A549 (cell line): ENCODE measurements around the gene PRDM10. TPM values are rescaled to one million over a fixed set of nuclear protein-coding genes. Genes with fewer than 3 reads are reported as not detected.

Source experiments
- ATAC-seq, 2 experiments: fragments of 200-7000 bp in 1 of 2; fragments of >200 bp in 1 of 2; cut with Nextera tagmentation in 1 of 2; cut with Tn5 transposase in 1 of 2; 3 replicates each; pipeline versions ENCODE4 v1.8.0 to v1.9.1; 2018 to 2020; ENCODE audit warnings: mild to moderate bottlenecking in 1 of 2, moderate library complexity in 1 of 2
- CTCF ChIA-PET: fragments of 300-600 bp; sonication (Branson Sonifier 250); formaldehyde crosslinking; extraction: SDS; loops from one replicate; lab custom pipeline; 2021; ENCODE audit warnings: antibody characterized with exemption, inconsistent platforms; lab: Yijun Ruan, JAX
- POLR2A ChIA-PET: fragments of 350-600 bp; formaldehyde crosslinking; extraction: SDS; loops from one replicate; lab custom pipeline; 2021; ENCODE audit warnings: antibody characterized with exemption, inconsistent platforms; lab: Yijun Ruan, JAX
- DNase-seq, 2 experiments: peaks; one replicate each; pipeline versions ENCODE4 v3.0.0 to v3.0.0-alpha.2; 2011 to 2016; ENCODE audit warnings: low read depth in 1 of 2, low spot score in 1 of 2
- FAIRE-seq: peaks from 2 replicates; lab custom pipeline; 2011; peaks lifted over from hg19 to GRCh38; lab: Jason Lieb, UNC
- H3K27ac ChIP-seq, 2 experiments: fragments of >200 bp; sonication (Bioruptor Twin); formaldehyde crosslinking; 3 replicates each; pipeline ENCODE4 v1.5.1; 2016 to 2017
- H3K4me1 ChIP-seq: fragments of >200 bp; sonication (Bioruptor Twin); formaldehyde crosslinking; 3 replicates; pipeline ENCODE4 v1.6.1; 2016
- H3K4me2 ChIP-seq: fragments of >200 bp; sonication (Bioruptor Twin); formaldehyde crosslinking; 3 replicates; pipeline ENCODE4 v1.6.1; 2016
- H3K4me3 ChIP-seq: fragments of >200 bp; sonication (Bioruptor Twin); formaldehyde crosslinking; 3 replicates; pipeline ENCODE4 v1.5.1; 2016
- H3K9me3 ChIP-seq: fragments of >200 bp; sonication (Bioruptor Twin); formaldehyde crosslinking; 3 replicates; pipeline ENCODE4 v1.6.1; 2016
- BCL3 ChIP-seq: fragments of >200 bp; sonication (Bioruptor Twin); formaldehyde crosslinking; IDR thresholded peaks from 3 replicates; pipeline ENCODE4 v1.6.1; 2016
- CHD4 ChIP-seq: fragments of 200-600 bp; sonication (generic); IDR thresholded peaks from 2 replicates; pipeline ENCODE4 v1.6.1; 2016; ENCODE audit warnings: antibody characterized with exemption, mild to moderate bottlenecking, borderline replicate concordance
- E2F6 ChIP-seq: IDR thresholded peaks from 2 replicates; pipeline ENCODE4 v1.6.1; 2012; ENCODE audit warnings: low read depth, borderline replicate concordance
- EHF ChIP-seq: fragments of 250-450 bp; sonication (Bioruptor Pico); IDR thresholded peaks from 2 replicates; pipeline ENCODE4 v1.5.0; 2020; ENCODE audit warnings: mild to moderate bottlenecking
- EHMT2 ChIP-seq: fragments of 200-600 bp; sonication (generic); IDR thresholded peaks from 2 replicates; pipeline ENCODE4 v1.6.1; 2016; ENCODE audit warnings: antibody characterized with exemption, low read depth, mild to moderate bottlenecking, moderate library complexity
- FOSL2 ChIP-seq, 2 experiments: fragments of 450-650 bp in 1 of 2; fragments of >200 bp in 1 of 2; sonication (Bioruptor Twin) in 1 of 2; formaldehyde crosslinking; IDR thresholded peaks; 2 replicates each; pipeline versions ENCODE4 v1.5.0 to v1.6.1; 2016 to 2020; ENCODE audit warnings: mild to moderate bottlenecking in 1 of 2, moderate library complexity in 1 of 2
- GATA3 ChIP-seq: IDR thresholded peaks from 2 replicates; pipeline ENCODE4 v1.6.1; 2012; ENCODE audit warnings: borderline replicate concordance
- HOXA7 ChIP-seq: fragments of 250-450 bp; sonication (Bioruptor Pico); IDR thresholded peaks from 2 replicates; pipeline ENCODE4 v1.5.0; 2020; ENCODE audit warnings: mild to moderate bottlenecking, moderate library complexity
- HOXB5 ChIP-seq: fragments of 250-450 bp; sonication (Bioruptor Pico); IDR thresholded peaks from 2 replicates; pipeline ENCODE4 v1.5.0; 2020; ENCODE audit warnings: mild to moderate bottlenecking, moderate library complexity
- KDM1A ChIP-seq: fragments of 200-600 bp; sonication (generic); IDR thresholded peaks from 2 replicates; pipeline ENCODE4 v1.6.1; 2016; ENCODE audit warnings: low read depth, mild to moderate bottlenecking
- NPAS2 ChIP-seq: fragments of 250-450 bp; sonication (Bioruptor Pico); IDR thresholded peaks from 2 replicates; pipeline ENCODE4 v1.8.0; 2022; ENCODE audit warnings: mild to moderate bottlenecking, moderate library complexity, borderline replicate concordance
- POLR2AphosphoS2 ChIP-seq: conservative IDR thresholded peaks from 2 replicates; pipeline ENCODE4 v1.6.1; 2012; ENCODE audit warnings: low read length, improper control_type of control experiment, inconsistent platforms
- RAD21 ChIP-seq, 2 experiments: fragments of >200 bp in 1 of 2; sonication (Bioruptor Twin) in 1 of 2; formaldehyde crosslinking in 1 of 2; IDR thresholded peaks in 1 of 2; conservative IDR thresholded peaks in 1 of 2; 2 replicates in 1 of 2; 3 replicates in 1 of 2; pipeline ENCODE4 v1.6.1; 2012 to 2018; ENCODE audit warnings: inconsistent platforms in 1 of 2
- RFX5 ChIP-seq: fragments of 450-650 bp; IDR thresholded peaks from 2 replicates; pipeline ENCODE4 v1.7.1; 2014; ENCODE audit warnings: antibody characterized with exemption, mild to moderate bottlenecking, moderate library complexity
- RNF2 ChIP-seq: fragments of 200-600 bp; sonication (generic); IDR thresholded peaks from 2 replicates; pipeline ENCODE4 v1.6.1; 2016; ENCODE audit warnings: low read depth, mild to moderate bottlenecking, antibody characterized with exemption, moderate library complexity, borderline replicate concordance
- SMC3 ChIP-seq: fragments of >200 bp; sonication (Bioruptor Twin); formaldehyde crosslinking; IDR thresholded peaks from 3 replicates; pipeline ENCODE4 v1.6.1; 2018; ENCODE audit warnings: inconsistent platforms
- ZFP36 ChIP-seq: fragments of 450-650 bp; IDR thresholded peaks from 2 replicates; pipeline ENCODE4 v1.6.1; 2014; ENCODE audit warnings: borderline replicate concordance; ENCODE audit not compliant: partially characterized antibody
- WGBS: methylation state at CpG from one replicate; pipeline ENCODE4 v1.1.6; 2017; ENCODE audit errors: missing lambda C conversion rate; 5-methylcytosine and 5-hydroxymethylcytosine counted together
- polyA plus RNA-seq, 4 experiments: library from polyadenylated mRNA; depleted of rRNA in 3 of 4; stranded (reverse); fragments of >200 nt; fragmentation: RNase III in 1 of 4; extraction: RNeasy Plus Mini Kit Qiagen cat#74134 plus additional on column Dnase treatment in 1 of 4; gene quantifications; 2 replicates in 3 of 4; 3 replicates in 1 of 4; pipeline ENCODE4 v1.2.3, GENCODE V29; 2011 to 2017
- TF ChIP-seq, protein P1 (sequence below): fragments of 250-450 bp; sonication (Bioruptor Pico); IDR thresholded peaks from 2 replicates; pipeline ENCODE4 v1.5.0; 2020; ENCODE audit warnings: low read depth, mild to moderate bottlenecking, moderate library complexity
- TF ChIP-seq, protein P2 (sequence below): fragments of 200-600 bp; sonication (generic); IDR thresholded peaks from 2 replicates; pipeline ENCODE4 v1.6.1; 2016; ENCODE audit warnings: antibody characterized with exemption, mild to moderate bottlenecking, moderate library complexity

The PRDM10 gene
- polyA plus RNA-seq, 2 of the 4 experiments (the other 2 are of a cell fraction), result 3.1 to 4.0 TPM

- Histone ChIP-seq H3K4me1 (no peaks in the 10 kb centered on the region), H3K27ac (no peak overlapping the region), H3K9me3 (no peaks in the 10 kb centered on the region), H3K4me2 (no peak overlapping the region), H3K4me3 (no peak overlapping the region)
- CTCF ChIA-PET, result no interaction called here
- ATAC-seq (no peak), FAIRE-seq (no peak), DNase-seq (no peak)
- whole genome bisulfite sequencing, result 97% methylated on average over 6 of the region's 6 CpGs
- POLR2A ChIA-PET, result no interaction called here
- TF ChIP-seq EHF (CRISPR knock-in tag) (no peak), GATA3 (no peak), HOXA7 (no peak), RNF2 (no peak), RAD21 (conservative IDR thresholded peaks at IDR 0.05 in 1 of 2, IDR thresholded peaks at IDR 0.05 in 1 of 2) (no peak), KDM1A (no peak), POLR2AphosphoS2 (no peak), NPAS2 (no peak), RFX5 (no peak), CHD4 (no peak), BCL3 (no peak), FOSL2 (IDR thresholded peaks at IDR 0.05) (no peak), FOSL2 (CRISPR knock-in tag; IDR thresholded peaks at IDR 0.05) (no peak), ZFP36 (no peak), SMC3 (no peak)
- TF ChIP-seq, protein P1, sequence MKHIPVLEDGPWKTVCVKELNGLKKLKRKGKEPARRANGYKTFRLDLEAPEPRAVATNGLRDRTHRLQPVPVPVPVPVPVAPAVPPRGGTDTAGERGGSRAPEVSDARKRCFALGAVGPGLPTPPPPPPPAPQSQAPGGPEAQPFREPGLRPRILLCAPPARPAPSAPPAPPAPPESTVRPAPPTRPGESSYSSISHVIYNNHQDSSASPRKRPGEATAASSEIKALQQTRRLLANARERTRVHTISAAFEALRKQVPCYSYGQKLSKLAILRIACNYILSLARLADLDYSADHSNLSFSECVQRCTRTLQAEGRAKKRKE, result no peak
- TF ChIP-seq, all 56 proteins: peak for 0
Observed at GRCh38 chr11:129978447-129978846, 24.2 kb downstream of the PRDM10 start.

GRCh38 chr11:129976328-129976727 lies 26.3 kb downstream of the PRDM10 start:
- Histone ChIP-seq H3K27ac (no peak overlapping the region), H3K4me1 (no peaks in the 10 kb centered on the region), H3K4me3 (no peak overlapping the region), H3K4me2 (no peak overlapping the region), H3K9me3 (no peaks in the 10 kb centered on the region)
- TF ChIP-seq FOSL2 (IDR thresholded peaks at IDR 0.05), result no peak
- TF ChIP-seq FOSL2 (CRISPR knock-in tag; IDR thresholded peaks at IDR 0.05), result no peak
- no peak for TF ChIP-seq SMC3
- no peak for TF ChIP-seq POLR2AphosphoS2
- TF ChIP-seq, protein P2, sequence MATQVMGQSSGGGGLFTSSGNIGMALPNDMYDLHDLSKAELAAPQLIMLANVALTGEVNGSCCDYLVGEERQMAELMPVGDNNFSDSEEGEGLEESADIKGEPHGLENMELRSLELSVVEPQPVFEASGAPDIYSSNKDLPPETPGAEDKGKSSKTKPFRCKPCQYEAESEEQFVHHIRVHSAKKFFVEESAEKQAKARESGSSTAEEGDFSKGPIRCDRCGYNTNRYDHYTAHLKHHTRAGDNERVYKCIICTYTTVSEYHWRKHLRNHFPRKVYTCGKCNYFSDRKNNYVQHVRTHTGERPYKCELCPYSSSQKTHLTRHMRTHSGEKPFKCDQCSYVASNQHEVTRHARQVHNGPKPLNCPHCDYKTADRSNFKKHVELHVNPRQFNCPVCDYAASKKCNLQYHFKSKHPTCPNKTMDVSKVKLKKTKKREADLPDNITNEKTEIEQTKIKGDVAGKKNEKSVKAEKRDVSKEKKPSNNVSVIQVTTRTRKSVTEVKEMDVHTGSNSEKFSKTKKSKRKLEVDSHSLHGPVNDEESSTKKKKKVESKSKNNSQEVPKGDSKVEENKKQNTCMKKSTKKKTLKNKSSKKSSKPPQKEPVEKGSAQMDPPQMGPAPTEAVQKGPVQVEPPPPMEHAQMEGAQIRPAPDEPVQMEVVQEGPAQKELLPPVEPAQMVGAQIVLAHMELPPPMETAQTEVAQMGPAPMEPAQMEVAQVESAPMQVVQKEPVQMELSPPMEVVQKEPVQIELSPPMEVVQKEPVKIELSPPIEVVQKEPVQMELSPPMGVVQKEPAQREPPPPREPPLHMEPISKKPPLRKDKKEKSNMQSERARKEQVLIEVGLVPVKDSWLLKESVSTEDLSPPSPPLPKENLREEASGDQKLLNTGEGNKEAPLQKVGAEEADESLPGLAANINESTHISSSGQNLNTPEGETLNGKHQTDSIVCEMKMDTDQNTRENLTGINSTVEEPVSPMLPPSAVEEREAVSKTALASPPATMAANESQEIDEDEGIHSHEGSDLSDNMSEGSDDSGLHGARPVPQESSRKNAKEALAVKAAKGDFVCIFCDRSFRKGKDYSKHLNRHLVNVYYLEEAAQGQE, result no peak
- DNase-seq, result no peak
- WGBS, result 88% methylated on average over 4 of the region's 6 CpGs
- no peak for ATAC-seq
- POLR2A ChIA-PET, result no interaction called here
- CTCF ChIA-PET, result interaction anchor here (0.8 to 1.2 kb wide), 4 partner anchors 15 to 156 kb away, joined by 3 to 4 read pairs (median 3); no protein-coding TSS in a partner anchor
- no peak for FAIRE-seq

DNA sequence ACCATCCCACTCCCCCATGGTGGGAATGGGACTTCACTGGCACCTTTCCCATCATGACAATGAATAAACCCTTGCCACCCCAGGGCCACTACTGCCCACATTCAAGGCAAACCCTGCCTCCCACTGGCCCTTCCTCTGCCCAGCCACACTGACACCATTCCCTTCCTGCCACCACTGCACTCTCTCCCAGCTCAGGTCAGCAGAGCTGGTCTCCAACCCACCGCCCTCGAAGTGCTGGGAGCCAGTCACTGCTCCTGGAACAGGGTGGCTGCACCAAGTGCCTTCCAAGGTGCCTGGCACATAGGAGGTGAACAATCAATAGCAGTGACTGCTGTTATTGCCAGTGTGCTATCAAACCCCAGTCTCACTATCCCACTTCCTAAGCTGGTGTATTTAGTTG lies 27.1 kb downstream of the PRDM10 start:
- no peak for DNase-seq
- WGBS, result no CpG with 5 or more reads among the region's 2 CpGs
- TF ChIP-seq HOXB5 (CRISPR knock-in tag) (no peak), E2F6 (no peak), EHMT2 (no peak)
- CTCF ChIA-PET, result interaction anchor here (0.8 to 1.2 kb wide), 2 partner anchors 52 to 157 kb away, joined by 3 to 4 read pairs; no protein-coding TSS in a partner anchor
- H3K4me2 ChIP-seq, result no peak overlapping the region
- POLR2A ChIA-PET, result no interaction called here
- no peak for FAIRE-seq
- H3K27ac ChIP-seq, result no peak overlapping the region
- no peak overlapping the region for H3K4me3 ChIP-seq
- no peaks in the 10 kb centered on the region for H3K9me3 ChIP-seq
- ATAC-seq, result no peak
- H3K4me1 ChIP-seq, result no peaks in the 10 kb centered on the region
